HL-60 (cell line): ENCODE measurements around the gene EEF1G.

Experiments used
- CTCF ChIP-seq: IDR thresholded peaks from one replicate; pipeline ENCODE4 v1.5.1; 2011; ENCODE audit warnings: low read length, control low read depth, inconsistent platforms; ENCODE audit not compliant: insufficient read depth
- GABPA ChIP-seq: IDR thresholded peaks from 2 replicates; pipeline ENCODE4 v1.6.1; 2012; ENCODE audit warnings: low read depth
- POLR2AphosphoS5 ChIP-seq: IDR thresholded peaks from 2 replicates; pipeline ENCODE4 v1.6.1; 2012; ENCODE audit warnings: low read depth

- no peak for TF ChIP-seq POLR2AphosphoS5
- TF ChIP-seq CTCF: no peak
- no peak for TF ChIP-seq GABPA
Measured at GRCh38 chr11:62544581-62545436, 28.9 kb downstream of the EEF1G start.
